Panc1 (cell line): ENCODE results near the gene MED23. TPM values are rescaled to one million over a fixed set of nuclear protein-coding genes. Genes with fewer than 3 reads are reported as not detected.

Source experiments
- ATAC-seq: fragments of 200-7000 bp; cut with Tn5 transposase; 2 replicates; pipeline ENCODE4 v1.9.1; 2020; ENCODE audit warnings: mild to moderate bottlenecking, moderate library complexity
- BruUV-seq: library from RNA; stranded (reverse); fragments of 400-500 nt; replicated peaks from 2 replicates; lab custom pipeline; 2021; lab: Mats Ljungman, UMichigan
- CTCF ChIA-PET: fragments of 300-600 bp; sonication (Branson Sonifier 250); formaldehyde crosslinking; loops from one replicate; lab custom pipeline; 2022; ENCODE audit warnings: antibody characterized with exemption; lab: Charles Lee
- POLR2A ChIA-PET: fragments of 300-600 bp; sonication (Branson Sonifier 250); formaldehyde crosslinking; loops from one replicate; lab custom pipeline; 2022; ENCODE audit warnings: antibody characterized with exemption; lab: Charles Lee
- DNase-seq: peaks from one replicate; pipeline ENCODE4 v3.0.0-alpha.2; 2010; ENCODE audit warnings: low read depth, low spot score
- H3K27ac ChIP-seq: 2 replicates; pipeline ENCODE4 v1.5.1; 2011; ENCODE audit warnings: mild to moderate bottlenecking, low read length, inconsistent platforms
- H3K27me3 ChIP-seq: fragments of 200-500 bp; sonication (Bioruptor generic); 2 replicates; pipeline ENCODE4 v1.6.0; 2014; ENCODE audit warnings: low read length, inconsistent platforms; ENCODE audit not compliant: control insufficient read depth, insufficient read depth
- H3K36me3 ChIP-seq: fragments of 200-500 bp; sonication (Bioruptor generic); 2 replicates; pipeline ENCODE4 v1.5.1; 2014; ENCODE audit warnings: inconsistent platforms, mild to moderate bottlenecking, low read length, moderate library complexity; ENCODE audit not compliant: control insufficient read depth, insufficient read depth
- H3K4me1 ChIP-seq: 2 replicates; pipeline ENCODE4 v1.5.1; 2011; ENCODE audit warnings: inconsistent platforms, mild to moderate bottlenecking, low read length, moderate library complexity; ENCODE audit not compliant: control insufficient read depth, insufficient read depth
- H3K4me3 ChIP-seq, 2 experiments: 2 replicates each; pipeline ENCODE4 v1.5.1; 2011 to 2012; ENCODE audit warnings: low read depth in 2 of 2, low read length in 2 of 2, mild to moderate bottlenecking in 2 of 2, inconsistent platforms in 1 of 2, moderate library complexity in 1 of 2
- H3K9me3 ChIP-seq: fragments of 200-500 bp; sonication (Bioruptor generic); 2 replicates; pipeline ENCODE4 v1.5.1; 2014; ENCODE audit warnings: low read depth, mild to moderate bottlenecking, inconsistent platforms, low read length, moderate library complexity; ENCODE audit not compliant: control insufficient read depth, insufficient read depth
- CTCF ChIP-seq: fragments of 450-650 bp; IDR thresholded peaks from 2 replicates; pipeline ENCODE4 v1.5.1; 2017; ENCODE audit warnings: mild to moderate bottlenecking
- POLR2AphosphoS5 ChIP-seq: IDR thresholded peaks from 2 replicates; pipeline ENCODE4 v1.6.1; 2012; ENCODE audit warnings: mild to moderate bottlenecking, low read depth, low read length, moderate library complexity
- SIN3A ChIP-seq: IDR thresholded peaks from 2 replicates; pipeline ENCODE4 v1.6.1; 2012; ENCODE audit warnings: low read depth, mild to moderate bottlenecking, low read length, moderate library complexity, borderline replicate concordance; ENCODE audit not compliant: insufficient read depth
- TCF7L2 ChIP-seq: IDR thresholded peaks from 2 replicates; pipeline ENCODE4 v1.6.1; 2011; ENCODE audit warnings: mild to moderate bottlenecking, low read depth, low read length, inconsistent platforms
- in situ Hi-C: cut with HindIII; loops from 2 replicates; pipeline ENCODE4 v1.10.0; 2016; ENCODE audit warnings: low sequenced_read_pairs, low pct_unique_long_range_greater_than_20kb
- intact Hi-C: fragments of 100-400 bp; cut with micrococcal nuclease; formaldehyde crosslinking; loops from one replicate; pipeline ENCODE4 v1.10.0; 2022; ENCODE audit not compliant: unreplicated experiment
- total RNA-seq: library from RNA; stranded (reverse); gene quantifications from one replicate; pipeline ENCODE4 v1.2.1, GENCODE V29; 2021; ENCODE audit not compliant: unreplicated experiment
- TF ChIP-seq, protein P1 (sequence below), 2 experiments: IDR thresholded peaks; 2 replicates each; pipeline ENCODE4 v1.6.1; 2011 to 2012; ENCODE audit warnings: low read depth in 2 of 2, control low read depth in 1 of 2, low read length in 1 of 2, mild to moderate bottlenecking in 1 of 2, moderate library complexity in 1 of 2; ENCODE audit not compliant: insufficient read depth in 1 of 2

The MED23 gene
- total RNA-seq, 1 experiment from 2014 or later = 18.3 TPM

DNA sequence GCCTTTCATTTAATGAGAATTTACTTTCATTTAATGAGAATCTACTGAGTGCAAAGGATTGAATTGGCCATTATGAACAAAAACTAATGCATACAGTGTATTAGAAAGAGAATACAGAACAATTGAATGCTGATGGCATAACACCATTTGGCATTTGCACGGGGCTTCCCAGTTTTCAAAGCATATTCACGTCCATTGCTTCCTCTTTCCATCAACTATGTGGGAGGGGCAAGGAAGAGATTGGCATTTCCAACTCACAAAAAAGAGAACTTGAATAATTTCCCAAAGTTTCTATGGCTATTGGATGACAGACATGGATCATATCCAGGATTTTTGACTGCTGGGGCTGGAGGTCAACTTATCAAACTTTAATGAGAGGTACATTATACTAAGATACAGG lies 78.2 kb downstream of the MED23 start:
- no peaks in the 10 kb centered on the region for H3K4me1 ChIP-seq
- ATAC-seq (no peak), DNase-seq (no peak)
- H3K4me3 ChIP-seq = no peak overlapping the region
- ChIA-PET CTCF (no interaction called here), POLR2A (no interaction called here)
- in situ Hi-C loops (no loop called here), intact Hi-C loops (no loop called here)
- BruUV-seq = no TSS peak
- no peaks in the 10 kb centered on the region for H3K36me3 ChIP-seq
- H3K27ac ChIP-seq = no peak overlapping the region
- no peaks in the 10 kb centered on the region for H3K27me3 ChIP-seq
- TF ChIP-seq, protein P1, sequence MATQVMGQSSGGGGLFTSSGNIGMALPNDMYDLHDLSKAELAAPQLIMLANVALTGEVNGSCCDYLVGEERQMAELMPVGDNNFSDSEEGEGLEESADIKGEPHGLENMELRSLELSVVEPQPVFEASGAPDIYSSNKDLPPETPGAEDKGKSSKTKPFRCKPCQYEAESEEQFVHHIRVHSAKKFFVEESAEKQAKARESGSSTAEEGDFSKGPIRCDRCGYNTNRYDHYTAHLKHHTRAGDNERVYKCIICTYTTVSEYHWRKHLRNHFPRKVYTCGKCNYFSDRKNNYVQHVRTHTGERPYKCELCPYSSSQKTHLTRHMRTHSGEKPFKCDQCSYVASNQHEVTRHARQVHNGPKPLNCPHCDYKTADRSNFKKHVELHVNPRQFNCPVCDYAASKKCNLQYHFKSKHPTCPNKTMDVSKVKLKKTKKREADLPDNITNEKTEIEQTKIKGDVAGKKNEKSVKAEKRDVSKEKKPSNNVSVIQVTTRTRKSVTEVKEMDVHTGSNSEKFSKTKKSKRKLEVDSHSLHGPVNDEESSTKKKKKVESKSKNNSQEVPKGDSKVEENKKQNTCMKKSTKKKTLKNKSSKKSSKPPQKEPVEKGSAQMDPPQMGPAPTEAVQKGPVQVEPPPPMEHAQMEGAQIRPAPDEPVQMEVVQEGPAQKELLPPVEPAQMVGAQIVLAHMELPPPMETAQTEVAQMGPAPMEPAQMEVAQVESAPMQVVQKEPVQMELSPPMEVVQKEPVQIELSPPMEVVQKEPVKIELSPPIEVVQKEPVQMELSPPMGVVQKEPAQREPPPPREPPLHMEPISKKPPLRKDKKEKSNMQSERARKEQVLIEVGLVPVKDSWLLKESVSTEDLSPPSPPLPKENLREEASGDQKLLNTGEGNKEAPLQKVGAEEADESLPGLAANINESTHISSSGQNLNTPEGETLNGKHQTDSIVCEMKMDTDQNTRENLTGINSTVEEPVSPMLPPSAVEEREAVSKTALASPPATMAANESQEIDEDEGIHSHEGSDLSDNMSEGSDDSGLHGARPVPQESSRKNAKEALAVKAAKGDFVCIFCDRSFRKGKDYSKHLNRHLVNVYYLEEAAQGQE (IDR thresholded peaks at IDR 0.05; ENCODE audit: insufficient read depth in 1 of 2, low read depth in 2 of 2, low read length in 1 of 2) = no peak
- TF ChIP-seq POLR2AphosphoS5 = no peak
- no peak for TF ChIP-seq TCF7L2
- H3K9me3 ChIP-seq = no peaks in the 10 kb centered on the region

DNA sequence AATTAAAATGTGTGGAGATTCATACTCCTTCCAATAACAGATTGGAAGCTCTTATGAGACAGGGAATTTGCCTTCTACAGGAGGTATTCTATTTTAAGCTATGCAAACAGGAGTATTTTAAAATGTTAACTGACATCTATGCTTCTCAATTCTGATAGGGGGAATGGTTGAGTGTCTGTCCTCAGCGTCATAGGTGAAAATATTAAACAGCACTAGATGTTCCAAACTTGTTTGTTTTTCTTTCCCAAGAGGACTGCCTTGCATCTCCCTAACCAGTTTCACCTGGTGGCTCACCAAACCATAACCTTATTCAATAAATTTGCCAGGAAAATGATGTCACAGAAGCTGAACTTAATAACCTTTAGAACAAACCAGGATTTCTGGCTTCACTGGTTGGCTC lies 79.6 kb downstream of the MED23 start:
- intact Hi-C loops (no loop called here), in situ Hi-C loops (no loop called here)
- H3K4me3 ChIP-seq = no peak overlapping the region
- BruUV-seq = no TSS peak
- POLR2A ChIA-PET = no interaction called here
- H3K27ac ChIP-seq = no peak overlapping the region
- ATAC-seq (no peak), DNase-seq (no peak)
- H3K36me3 ChIP-seq = no peaks in the 10 kb centered on the region
- no peak for TF ChIP-seq SIN3A
- TF ChIP-seq, protein P1 (IDR thresholded peaks at IDR 0.05; ENCODE audit: insufficient read depth in 1 of 2, low read depth in 2 of 2, low read length in 1 of 2) = no peak
- CTCF ChIA-PET = interaction anchor here (0.7 kb wide), 1 partner anchor 65 kb away, joined by 3 read pairs; no protein-coding TSS in a partner anchor
- H3K9me3 ChIP-seq = no peaks in the 10 kb centered on the region
- H3K4me1 ChIP-seq = no peaks in the 10 kb centered on the region
- no peaks in the 10 kb centered on the region for H3K27me3 ChIP-seq

GRCh38 chr6:131547488-131547887 lies 80.6 kb downstream of the MED23 start:
- H3K9me3 ChIP-seq = no peaks in the 10 kb centered on the region
- H3K36me3 ChIP-seq = no peaks in the 10 kb centered on the region
- CTCF ChIA-PET = no interaction called here
- ATAC-seq = no peak
- no peak overlapping the region for H3K4me3 ChIP-seq
- no peaks in the 10 kb centered on the region for H3K27me3 ChIP-seq
- no peak for DNase-seq
- no TSS peak for BruUV-seq
- POLR2A ChIA-PET = no interaction called here
- in situ Hi-C loops = no loop called here
- H3K4me1 ChIP-seq = no peaks in the 10 kb centered on the region
- intact Hi-C loops = no loop called here
- no peak overlapping the region for H3K27ac ChIP-seq
- TF ChIP-seq, protein P1 (IDR thresholded peaks at IDR 0.05; ENCODE audit: insufficient read depth in 1 of 2, low read depth in 2 of 2, low read length in 1 of 2) = no peak
- TF ChIP-seq SIN3A (no peak), CTCF (no peak)
